Activated CD4-positive, alpha-beta T cell treated with anti-CD3 and anti-CD28 coated beads, Interleukin-2, amount 10 ng/mL, durations not matched to agents 7 days and 5 days (primary cell): ENCODE results near the gene NTM. TPM values are rescaled to one million over a fixed set of nuclear protein-coding genes. Genes with fewer than 3 reads are reported as not detected.

Experiments
- CTCF ChIA-PET: fragments of 350-600 bp; sonication (Branson Sonifier 250); formaldehyde crosslinking; loops from one replicate; lab custom pipeline; 2021; ENCODE audit warnings: antibody characterized with exemption; lab: Charles Lee
- POLR2A ChIA-PET: fragments of 350-600 bp; sonication (Branson Sonifier 250); formaldehyde crosslinking; loops from one replicate; lab custom pipeline; 2021; ENCODE audit warnings: antibody characterized with exemption; lab: Charles Lee
- DNase-seq: peaks from one replicate; pipeline ENCODE4 v3.0.0-alpha.2; 2020
- H3K27ac Mint-ChIP-seq: one replicate; pipeline ENCODE4 v1.8.0; 2021; ENCODE audit warnings: mild to moderate bottlenecking, moderate library complexity, mixed read lengths
- H3K27me3 Mint-ChIP-seq: one replicate; pipeline ENCODE4 v1.8.0; 2021; ENCODE audit warnings: mixed read lengths
- H3K36me3 Mint-ChIP-seq: one replicate; pipeline ENCODE4 v1.8.0; 2021; ENCODE audit warnings: low read depth, mixed read lengths
- H3K4me1 Mint-ChIP-seq: one replicate; pipeline ENCODE4 v1.8.0; 2021; ENCODE audit warnings: mixed read lengths
- H3K4me3 Mint-ChIP-seq: one replicate; pipeline ENCODE4 v1.8.0; 2021; ENCODE audit warnings: mild to moderate bottlenecking, moderate library complexity, mixed read lengths
- H3K9me3 Mint-ChIP-seq: one replicate; pipeline ENCODE4 v1.8.0; 2021; ENCODE audit warnings: mixed read lengths
- total RNA-seq, 2 experiments: library from RNA; stranded (reverse); gene quantifications; one replicate each; pipeline ENCODE4 v1.2.3, GENCODE V29; 2021

NTM gene
- total RNA-seq, 2 experiments from 2014 or later: not detected

DNA sequence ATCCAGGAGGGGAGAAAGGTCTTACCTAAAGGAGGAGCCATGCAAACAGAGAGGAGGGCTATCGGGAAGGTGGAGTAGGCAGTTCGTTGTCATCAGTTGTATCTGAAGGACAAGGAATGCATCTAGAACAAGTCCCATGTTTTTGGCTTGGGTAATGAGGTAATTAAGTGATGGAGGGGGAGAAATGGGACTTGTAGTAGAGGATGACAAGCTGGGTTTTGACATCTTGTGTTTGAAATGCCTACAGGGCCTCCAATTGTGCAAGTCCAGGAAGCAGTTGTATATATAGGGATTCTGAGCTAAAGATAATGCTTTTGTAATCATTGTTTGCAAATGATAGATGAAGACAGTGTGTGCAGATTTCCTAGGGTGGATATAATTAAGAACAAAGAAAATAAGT is 622.8 kb downstream of the NTM start:
- no peak for DNase-seq
- Mint-ChIP-seq H3K9me3 (peaks cover 7% of the 10 kb centered on the region), H3K27me3 (no peaks in the 10 kb centered on the region), H3K4me1 (no peaks in the 10 kb centered on the region), H3K27ac (no peak overlapping the region), H3K36me3 (no peaks in the 10 kb centered on the region), H3K4me3 (no peak overlapping the region)
- ChIA-PET POLR2A (no interaction called here), CTCF (no interaction called here)

DNA sequence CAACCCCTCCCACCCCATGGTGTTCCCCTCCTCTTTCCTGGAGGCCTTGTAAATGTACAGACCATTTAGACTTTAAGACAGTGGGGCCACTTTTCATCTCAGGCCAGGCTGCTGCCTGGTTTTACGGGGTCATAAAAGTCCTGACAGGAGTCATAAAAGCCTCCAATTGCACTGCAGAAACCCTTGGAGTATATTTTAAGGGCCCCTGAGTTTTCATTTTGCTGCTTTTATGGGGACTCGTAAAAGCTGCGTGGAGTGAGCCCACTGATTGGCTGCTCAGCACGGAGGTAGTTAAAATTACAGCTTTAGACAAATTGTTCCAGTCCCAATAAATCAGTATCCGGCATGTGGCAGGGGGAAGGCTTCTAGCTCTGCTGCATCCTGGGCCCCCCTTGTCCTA is 627.6 kb downstream of the NTM start:
- DNase-seq: no peak
- Mint-ChIP-seq H3K4me1 (no peaks in the 10 kb centered on the region), H3K4me3 (no peak overlapping the region), H3K27ac (no peak overlapping the region), H3K9me3 (peaks cover 7% of the 10 kb centered on the region), H3K27me3 (no peaks in the 10 kb centered on the region), H3K36me3 (no peaks in the 10 kb centered on the region)
- ChIA-PET CTCF (no interaction called here), POLR2A (no interaction called here)

DNA sequence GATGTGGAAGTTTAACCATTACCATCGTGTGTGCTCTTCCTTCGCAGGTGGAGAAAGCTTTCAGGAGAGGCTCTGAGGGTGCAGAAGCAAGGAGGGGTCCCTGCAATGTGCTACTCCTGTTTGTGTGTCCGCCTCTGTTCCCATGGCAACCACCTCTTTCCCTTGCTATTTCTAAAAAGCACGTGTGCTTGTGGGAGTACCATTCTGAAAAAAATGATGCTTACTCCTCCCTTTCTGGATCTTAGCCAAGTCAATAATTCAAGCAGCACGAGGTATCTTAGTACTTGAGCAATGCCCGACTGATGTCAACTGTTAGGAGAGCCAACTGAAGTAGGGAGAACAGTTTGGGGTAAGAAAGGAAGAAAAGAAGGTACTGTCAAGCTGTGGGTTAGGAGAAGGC is 628.7 kb downstream of the NTM start:
- H3K36me3 Mint-ChIP-seq: no peaks in the 10 kb centered on the region
- ChIA-PET CTCF (interaction anchor here (1.5 kb wide), 1 partner anchor 128 kb away, joined by 3 read pairs; no protein-coding TSS in a partner anchor), POLR2A (no interaction called here)
- H3K4me3 Mint-ChIP-seq: no peak overlapping the region
- peaks cover 7% of the 10 kb centered on the region for H3K9me3 Mint-ChIP-seq
- H3K27me3 Mint-ChIP-seq: no peaks in the 10 kb centered on the region
- H3K27ac Mint-ChIP-seq: no peak overlapping the region
- no peak for DNase-seq
- no peaks in the 10 kb centered on the region for H3K4me1 Mint-ChIP-seq

DNA sequence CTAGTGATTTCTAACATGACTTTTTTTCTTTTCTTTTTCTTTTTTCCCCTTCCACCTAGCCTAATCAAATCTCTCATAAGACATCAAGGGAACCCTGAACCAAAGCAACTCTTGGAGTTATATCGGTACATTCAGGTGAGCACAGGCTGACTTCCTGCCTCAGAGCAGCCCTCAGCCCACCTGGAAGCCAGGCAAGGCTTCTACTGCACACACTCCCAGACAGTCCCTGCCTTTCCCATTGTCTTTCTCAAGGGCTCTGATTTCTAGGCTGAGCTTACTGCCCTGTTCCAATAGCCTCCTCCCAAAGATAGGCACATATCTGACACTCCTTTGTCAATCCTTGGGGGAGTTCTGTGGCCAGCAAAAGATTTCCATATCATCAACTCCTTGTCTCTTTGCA is 629.5 kb downstream of the NTM start:
- POLR2A ChIA-PET: no interaction called here
- H3K4me3 Mint-ChIP-seq: no peak overlapping the region
- no peaks in the 10 kb centered on the region for H3K36me3 Mint-ChIP-seq
- CTCF ChIA-PET: interaction anchor here (1.5 kb wide), 1 partner anchor 129 kb away, joined by 3 read pairs; no protein-coding TSS in a partner anchor
- no peak for DNase-seq
- H3K27me3 Mint-ChIP-seq: no peaks in the 10 kb centered on the region
- no peaks in the 10 kb centered on the region for H3K4me1 Mint-ChIP-seq
- peaks cover 7% of the 10 kb centered on the region for H3K9me3 Mint-ChIP-seq
- H3K27ac Mint-ChIP-seq: no peak overlapping the region

DNA sequence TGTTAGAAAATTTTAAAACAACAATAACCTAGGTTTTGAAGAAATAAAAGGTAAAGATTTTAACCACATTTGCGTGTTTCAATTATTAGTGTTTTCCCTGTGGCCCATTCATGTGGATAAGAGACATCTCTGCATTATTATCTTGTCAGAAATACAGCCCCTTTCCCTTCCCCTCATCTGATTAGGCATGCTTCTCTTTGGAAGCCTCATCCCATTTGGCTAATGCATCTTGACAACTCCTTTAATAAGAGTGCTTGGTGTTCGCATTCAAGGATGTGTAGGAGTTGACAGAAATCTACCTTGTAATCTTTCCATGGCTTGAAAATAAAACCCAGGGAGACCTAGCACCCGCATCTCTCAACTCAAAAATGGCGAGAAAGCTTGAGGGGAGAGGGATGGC is 635.5 kb downstream of the NTM start:
- Mint-ChIP-seq H3K27ac (no peak overlapping the region), H3K4me3 (no peak overlapping the region), H3K27me3 (no peaks in the 10 kb centered on the region), H3K36me3 (no peaks in the 10 kb centered on the region), H3K9me3 (no peaks in the 10 kb centered on the region), H3K4me1 (no peaks in the 10 kb centered on the region)
- ChIA-PET POLR2A (no interaction called here), CTCF (no interaction called here)
- no peak for DNase-seq

DNA sequence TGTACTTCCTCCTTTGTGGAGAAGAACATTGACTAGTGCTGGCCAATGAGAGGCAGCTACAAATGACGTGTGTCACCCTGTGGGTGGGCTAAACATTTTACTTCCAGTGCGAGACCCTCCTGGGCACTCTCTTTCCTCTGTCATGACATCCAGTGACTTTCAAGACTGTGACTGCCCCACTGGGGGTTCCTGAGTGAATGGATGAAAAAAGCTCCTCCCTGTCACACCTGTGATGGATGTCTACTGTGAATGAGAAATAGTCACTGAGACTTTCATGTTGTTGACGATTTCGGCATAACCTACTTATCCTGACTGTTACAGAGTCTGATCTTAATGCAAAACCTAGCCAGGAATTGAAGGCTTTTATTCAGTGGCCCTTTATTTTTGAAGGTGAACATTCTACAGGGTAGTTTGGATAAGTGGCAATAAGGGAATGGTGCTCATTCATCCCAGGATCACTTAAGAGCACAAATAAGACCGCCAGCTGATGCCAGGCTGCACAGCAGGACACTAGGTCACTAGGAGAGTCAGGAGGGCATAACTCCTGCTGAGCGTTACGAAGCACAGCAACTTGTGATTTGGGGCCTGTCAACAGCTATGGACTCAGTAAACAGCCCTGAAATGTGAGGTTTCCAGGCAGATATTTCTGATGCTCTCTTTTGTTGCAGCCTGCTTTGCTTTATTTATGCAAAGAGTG is 636.6 kb downstream of the NTM start:
- no peaks in the 10 kb centered on the region for H3K36me3 Mint-ChIP-seq
- ChIA-PET CTCF (no interaction called here), POLR2A (no interaction called here)
- no peak overlapping the region for H3K4me3 Mint-ChIP-seq
- H3K4me1 Mint-ChIP-seq: no peaks in the 10 kb centered on the region
- H3K27me3 Mint-ChIP-seq: no peaks in the 10 kb centered on the region
- DNase-seq: no peak
- H3K27ac Mint-ChIP-seq: no peak overlapping the region
- no peaks in the 10 kb centered on the region for H3K9me3 Mint-ChIP-seq

DNA sequence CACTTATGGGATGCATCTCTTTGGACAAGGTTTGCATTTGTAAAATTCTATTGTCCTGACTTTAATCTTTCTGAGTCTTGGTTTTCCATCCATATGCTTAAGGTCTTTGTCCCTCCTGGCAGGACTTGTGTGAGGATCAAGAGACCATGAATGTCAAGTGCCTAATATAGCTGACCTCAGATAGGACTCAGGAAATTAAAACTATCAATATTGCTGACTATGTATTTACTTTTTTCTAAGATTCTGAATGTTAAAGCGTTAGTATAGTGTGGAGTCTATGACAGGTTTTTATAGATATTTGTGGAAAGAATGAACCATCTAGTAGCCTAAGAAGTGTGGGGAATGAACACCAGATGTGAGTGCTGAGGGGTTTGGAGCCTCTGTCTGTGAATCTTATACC is 637.8 kb downstream of the NTM start:
- no peaks in the 10 kb centered on the region for H3K4me1 Mint-ChIP-seq
- H3K27ac Mint-ChIP-seq: no peak overlapping the region
- ChIA-PET POLR2A (no interaction called here), CTCF (no interaction called here)
- DNase-seq: no peak
- no peaks in the 10 kb centered on the region for H3K36me3 Mint-ChIP-seq
- no peaks in the 10 kb centered on the region for H3K27me3 Mint-ChIP-seq
- no peak overlapping the region for H3K4me3 Mint-ChIP-seq
- no peaks in the 10 kb centered on the region for H3K9me3 Mint-ChIP-seq

DNA sequence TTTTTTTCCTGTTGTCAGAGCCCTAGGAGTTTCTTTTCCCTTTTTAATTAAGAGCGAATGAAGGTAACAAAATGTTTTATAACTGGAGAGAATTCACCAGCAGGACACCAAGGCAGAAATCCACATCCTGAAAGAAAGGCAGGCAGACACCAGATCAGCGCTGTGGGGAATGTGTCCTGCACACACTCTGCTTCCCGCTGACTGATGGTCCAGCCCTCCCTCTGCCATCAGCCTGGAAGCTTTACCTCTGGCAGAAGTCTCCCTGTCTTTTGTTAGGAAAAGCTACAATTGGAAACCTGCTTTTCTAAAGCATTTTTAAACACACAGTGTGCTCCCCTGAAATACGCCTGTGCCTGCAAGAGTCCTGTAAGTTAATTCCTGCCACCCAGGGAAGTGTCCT is 638.5 kb downstream of the NTM start:
- DNase-seq: no peak
- ChIA-PET POLR2A (no interaction called here), CTCF (no interaction called here)
- Mint-ChIP-seq H3K4me3 (no peak overlapping the region), H3K27ac (no peak overlapping the region), H3K9me3 (no peaks in the 10 kb centered on the region), H3K4me1 (no peaks in the 10 kb centered on the region), H3K27me3 (no peaks in the 10 kb centered on the region), H3K36me3 (no peaks in the 10 kb centered on the region)

DNA sequence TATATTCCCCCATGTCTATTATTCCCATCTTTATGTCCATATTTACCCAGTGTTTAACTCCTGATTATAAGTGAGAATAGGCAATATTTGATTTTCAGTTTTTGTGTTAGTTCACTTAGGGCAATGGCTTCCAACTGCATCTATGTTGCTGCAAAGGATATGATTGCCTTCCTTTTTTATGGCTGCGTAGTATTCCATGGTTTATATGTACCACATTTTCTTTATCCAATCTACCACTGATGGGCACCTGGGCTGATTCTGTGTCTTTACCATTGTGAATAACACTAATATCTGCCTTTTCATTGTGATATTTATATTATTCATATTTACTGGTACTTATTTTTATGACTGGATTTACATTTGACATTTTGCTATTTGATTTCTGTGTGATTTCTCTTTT is 649.6 kb downstream of the NTM start:
- Mint-ChIP-seq H3K27me3 (no peaks in the 10 kb centered on the region), H3K9me3 (peaks cover 3% of the 10 kb centered on the region), H3K4me3 (no peak overlapping the region), H3K27ac (no peak overlapping the region), H3K36me3 (no peaks in the 10 kb centered on the region), H3K4me1 (no peaks in the 10 kb centered on the region)
- DNase-seq: no peak
- ChIA-PET CTCF (no interaction called here), POLR2A (no interaction called here)

DNA sequence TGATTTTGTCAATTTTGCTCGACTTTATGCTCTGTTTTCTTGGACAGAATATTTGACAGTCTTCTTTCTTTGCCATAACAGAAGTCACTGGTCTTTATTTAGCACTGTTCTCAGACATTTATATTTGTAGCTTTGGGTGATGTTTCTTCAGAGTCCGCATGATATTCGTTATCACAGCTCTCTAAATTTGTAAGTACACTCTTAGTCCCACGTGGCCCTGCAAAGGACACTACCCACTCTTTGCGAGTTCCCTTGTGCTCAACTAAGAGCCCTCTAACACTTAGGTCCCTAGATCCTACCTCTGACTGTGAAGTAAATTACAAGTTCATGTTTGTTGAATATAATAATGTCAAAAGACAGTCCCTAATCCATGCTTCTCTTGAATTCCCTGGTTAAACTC is 651.9 kb downstream of the NTM start:
- Mint-ChIP-seq H3K27ac (no peak overlapping the region), H3K36me3 (no peaks in the 10 kb centered on the region), H3K4me3 (no peak overlapping the region), H3K27me3 (no peaks in the 10 kb centered on the region), H3K4me1 (no peaks in the 10 kb centered on the region), H3K9me3 (peaks cover 3% of the 10 kb centered on the region)
- POLR2A ChIA-PET: no interaction called here
- CTCF ChIA-PET: no interaction called here
- no peak for DNase-seq

DNA sequence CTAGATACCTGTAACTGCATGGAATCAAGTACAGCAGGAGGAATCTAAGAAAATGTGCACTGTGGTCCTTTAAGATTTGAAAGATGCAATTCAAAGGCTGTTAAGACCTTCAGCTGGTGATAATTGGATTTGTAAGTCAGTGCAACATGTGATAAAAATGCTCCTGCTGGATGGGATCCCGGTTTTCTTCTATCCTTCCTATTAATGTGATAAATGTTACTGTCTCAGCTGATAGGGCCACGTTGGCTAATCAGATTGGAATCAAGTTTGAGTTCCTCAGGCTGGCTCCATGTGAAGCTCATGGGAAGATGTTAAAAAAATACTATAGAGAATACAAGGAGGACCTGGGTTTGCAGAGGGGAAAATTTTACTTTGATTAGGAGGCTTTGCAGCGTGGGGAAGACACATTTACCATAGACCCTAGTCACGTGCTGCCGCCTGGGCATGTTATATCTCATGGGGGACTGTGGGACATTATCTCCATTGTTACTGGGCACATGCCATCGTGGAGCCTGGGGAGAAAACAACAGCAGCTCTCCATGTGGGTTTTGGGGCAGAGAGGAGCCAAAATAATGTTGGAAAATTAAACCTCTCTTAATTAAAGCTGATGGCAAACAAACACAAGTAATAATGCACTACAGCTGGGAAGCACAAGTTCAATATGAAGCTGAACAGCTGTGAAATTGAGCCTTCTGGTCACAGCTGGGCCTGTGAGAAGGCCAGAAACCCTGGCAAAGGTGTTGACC is 652.5 kb downstream of the NTM start:
- CTCF ChIA-PET: no interaction called here
- POLR2A ChIA-PET: no interaction called here

DNA sequence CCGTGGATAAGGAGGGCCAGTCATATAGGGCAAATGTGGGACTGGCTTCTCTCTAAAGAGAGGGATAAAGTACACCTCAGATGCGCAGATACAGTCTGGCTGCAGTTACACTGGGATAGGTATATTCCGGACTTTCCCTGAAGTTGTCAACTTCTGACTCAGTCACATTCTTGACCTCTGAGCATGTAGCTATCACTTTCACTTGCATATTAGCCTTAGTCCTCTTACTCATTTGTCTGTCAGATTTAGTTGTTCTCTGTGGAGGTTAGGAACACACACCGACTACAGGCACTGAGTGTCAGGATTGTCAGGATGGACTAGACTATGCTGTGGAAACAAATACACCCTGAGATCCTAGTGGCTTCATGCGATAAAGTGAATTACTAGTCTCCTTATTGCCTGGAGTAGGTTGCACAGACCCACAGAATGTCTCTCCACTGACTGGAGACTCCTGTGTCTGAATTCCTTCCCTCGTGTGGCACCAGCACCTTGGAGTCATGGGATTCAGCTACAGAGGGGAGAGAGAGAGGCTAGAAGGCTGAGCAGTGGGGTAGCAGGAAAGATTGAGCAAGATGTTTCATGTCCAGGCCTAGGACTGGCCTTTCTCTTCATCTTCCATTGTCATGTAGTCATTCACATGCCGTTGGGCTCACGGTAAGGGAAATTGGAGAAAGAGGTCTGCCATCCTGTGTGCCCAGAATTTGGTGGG is 654.3 kb downstream of the NTM start:
- Mint-ChIP-seq H3K36me3 (no peaks in the 10 kb centered on the region), H3K4me3 (no peak overlapping the region), H3K27me3 (no peaks in the 10 kb centered on the region), H3K4me1 (no peaks in the 10 kb centered on the region), H3K9me3 (peaks cover 3% of the 10 kb centered on the region), H3K27ac (no peak overlapping the region)
- no peak for DNase-seq
- ChIA-PET POLR2A (no interaction called here), CTCF (no interaction called here)

More for the DNA sequence above, 652.5 kb downstream of the NTM start:
- no peak overlapping the region for H3K27ac Mint-ChIP-seq
- no peaks in the 10 kb centered on the region for H3K27me3 Mint-ChIP-seq
- H3K9me3 Mint-ChIP-seq: peaks cover 3% of the 10 kb centered on the region
- H3K4me1 Mint-ChIP-seq: no peaks in the 10 kb centered on the region
- DNase-seq: no peak
- no peaks in the 10 kb centered on the region for H3K36me3 Mint-ChIP-seq
- no peak overlapping the region for H3K4me3 Mint-ChIP-seq

DNA sequence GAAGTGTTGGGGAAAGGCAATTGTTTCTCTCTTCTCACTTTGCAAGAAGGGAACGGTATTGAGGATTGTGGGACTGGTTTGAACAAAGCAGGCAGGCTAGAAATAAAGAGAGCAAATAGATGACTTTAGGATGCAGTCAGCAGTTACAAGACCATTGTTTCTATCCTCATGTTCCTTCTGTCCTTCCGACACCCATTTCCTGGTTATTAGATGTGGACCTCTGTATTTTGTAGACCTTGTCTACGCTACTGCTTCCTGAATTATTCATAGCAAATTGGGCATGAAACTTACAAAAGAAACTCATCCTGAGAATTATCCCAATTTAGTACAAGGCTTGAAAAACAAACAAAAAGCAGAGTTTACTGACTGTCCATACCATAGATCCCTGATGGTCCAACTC is 656.3 kb downstream of the NTM start:
- CTCF ChIA-PET: no interaction called here
- no peak overlapping the region for H3K4me3 Mint-ChIP-seq
- H3K9me3 Mint-ChIP-seq: no peaks in the 10 kb centered on the region
- no peak overlapping the region for H3K27ac Mint-ChIP-seq
- no peaks in the 10 kb centered on the region for H3K4me1 Mint-ChIP-seq
- H3K27me3 Mint-ChIP-seq: no peaks in the 10 kb centered on the region
- POLR2A ChIA-PET: no interaction called here
- H3K36me3 Mint-ChIP-seq: no peaks in the 10 kb centered on the region
- DNase-seq: no peak
